NCI-H524 treated with DMSO at 0.1 percent for 48 hours (cell line): Measurements from ENCODE around the gene FKBP9.
"Not testable (repeated sequence)": the region's sequence is repeated elsewhere in the genome, so short reads cannot be mapped to it uniquely, and the experiment has no call there.

Experiments used
- DNase-seq: peaks from one replicate; lab custom pipeline; 2025; lab: John Stamatoyannopoulos, UW

The FKBP9 gene

DNA sequence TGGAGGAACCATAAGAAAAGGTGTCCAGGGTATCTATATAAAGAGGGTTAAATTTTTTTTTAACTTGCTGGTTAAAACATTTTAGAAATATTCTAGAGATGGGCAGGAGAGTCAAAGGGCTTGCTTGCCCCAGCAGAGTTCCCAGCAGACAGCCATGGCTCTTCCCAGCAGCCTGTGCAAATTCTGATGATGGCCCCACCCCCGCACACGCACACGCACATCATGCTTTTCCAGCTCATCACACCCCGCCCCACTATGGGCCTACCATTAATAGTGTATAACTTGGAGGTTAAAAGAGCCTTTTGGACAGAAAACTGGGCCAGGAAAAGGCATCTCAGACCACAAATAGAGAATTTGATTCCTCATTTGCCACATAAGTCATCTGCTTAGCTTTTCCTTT, 48.5 kb downstream of the FKBP9 start:
- DNase-seq, result not testable (repeated sequence)

GRCh38 chr7:33009734-33010133, 52.5 kb downstream of the FKBP9 start:
- DNase-seq, result no peak

DNA sequence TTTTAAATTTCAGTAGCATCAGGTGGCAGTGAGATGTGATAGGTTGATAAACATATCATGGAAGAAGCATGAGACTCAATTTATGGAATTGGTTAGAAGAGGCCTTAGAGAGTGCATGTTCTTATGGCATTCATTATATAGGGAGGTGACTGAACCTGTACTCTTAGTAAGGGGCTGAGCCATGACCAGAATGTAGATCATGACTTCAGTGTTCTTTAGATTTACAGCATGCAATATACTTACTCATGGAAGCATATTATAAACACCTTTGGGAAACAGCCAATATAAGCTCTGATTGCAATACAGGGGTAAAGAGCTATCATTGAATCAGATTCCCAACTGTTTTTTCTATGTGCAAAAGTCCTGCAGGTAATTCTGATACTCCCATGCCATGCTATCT, 55.1 kb downstream of the FKBP9 start:
- no peak for DNase-seq

- DNase-seq, result no peak
Measured at GRCh38 chr7:33024189-33024757, 67.0 kb downstream of the FKBP9 start.

DNA sequence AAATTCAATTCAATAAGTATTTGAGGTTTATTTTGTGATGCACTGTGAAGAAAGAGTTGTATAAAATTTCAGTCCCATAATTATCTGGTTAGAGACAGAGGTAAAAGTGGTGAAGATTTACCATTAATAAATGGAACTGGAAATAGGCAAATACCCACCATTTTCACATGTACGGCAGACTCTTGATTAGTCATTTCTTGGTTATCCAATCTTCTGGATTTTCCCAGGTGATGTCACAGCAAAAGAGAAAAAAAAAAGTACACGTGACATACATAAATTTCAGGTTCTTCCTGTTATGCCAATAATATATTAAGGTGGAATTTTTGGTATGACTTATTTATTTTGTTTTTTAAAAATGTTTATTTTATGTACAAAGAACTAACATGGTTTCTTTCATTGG, 78.5 kb downstream of the FKBP9 start:
- DNase-seq, result no peak

DNA sequence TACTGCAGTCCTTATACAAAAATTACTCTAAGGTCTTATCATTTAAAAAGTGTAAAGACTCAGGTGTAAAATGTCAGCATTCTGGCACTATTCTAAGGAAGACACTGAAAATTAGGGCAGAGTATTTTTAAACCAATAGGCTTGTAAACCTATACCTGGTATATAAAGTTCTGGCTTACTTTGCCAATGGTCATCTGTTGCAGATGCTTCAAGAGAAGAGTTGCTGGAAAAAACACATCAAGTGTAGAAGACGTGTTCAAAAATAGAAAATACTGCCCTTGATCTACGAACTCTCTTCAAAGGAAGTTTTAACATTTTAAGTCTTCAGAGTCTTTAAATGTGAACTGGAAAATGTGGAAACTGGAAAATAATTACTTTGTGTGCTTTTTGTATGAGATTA, 81.4 kb downstream of the FKBP9 start:
- no peak for DNase-seq

DNA sequence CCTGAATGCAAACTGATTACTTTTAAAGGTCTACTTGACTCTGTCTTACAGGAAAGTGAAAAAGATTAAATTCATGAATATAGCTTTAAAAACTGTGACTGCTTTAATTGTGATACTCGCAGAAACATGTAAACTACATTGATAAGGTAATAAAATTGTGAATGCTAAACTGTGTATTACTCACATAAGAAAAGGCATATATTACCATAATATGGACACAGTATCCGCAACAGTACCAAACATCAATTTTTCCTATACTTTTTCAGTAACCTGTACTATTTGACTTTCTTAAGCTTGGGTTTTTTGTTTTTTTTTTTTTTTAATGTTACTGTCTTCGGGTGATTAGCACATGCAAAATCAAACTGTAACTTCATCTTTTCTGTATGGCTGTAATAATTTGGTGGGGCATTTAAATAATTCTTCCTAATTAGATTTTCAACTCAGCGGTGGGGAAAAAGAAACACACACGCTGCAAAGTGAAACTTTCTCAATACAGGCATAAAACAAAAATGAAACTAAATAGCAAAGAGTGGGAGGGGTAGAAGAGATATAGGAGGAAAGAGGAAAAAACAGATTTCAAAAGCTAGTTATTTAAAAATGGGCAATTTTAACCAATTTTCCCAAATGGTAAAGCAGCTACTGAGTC, 82.1 kb downstream of the FKBP9 start:
- DNase-seq, result no peak

- no peak for DNase-seq
Measured at GRCh38 chr7:33039903-33040292, 82.7 kb downstream of the FKBP9 start.

- no peak for DNase-seq
Measured at GRCh38 chr7:33040803-33041516, 83.7 kb downstream of the FKBP9 start.

DNA sequence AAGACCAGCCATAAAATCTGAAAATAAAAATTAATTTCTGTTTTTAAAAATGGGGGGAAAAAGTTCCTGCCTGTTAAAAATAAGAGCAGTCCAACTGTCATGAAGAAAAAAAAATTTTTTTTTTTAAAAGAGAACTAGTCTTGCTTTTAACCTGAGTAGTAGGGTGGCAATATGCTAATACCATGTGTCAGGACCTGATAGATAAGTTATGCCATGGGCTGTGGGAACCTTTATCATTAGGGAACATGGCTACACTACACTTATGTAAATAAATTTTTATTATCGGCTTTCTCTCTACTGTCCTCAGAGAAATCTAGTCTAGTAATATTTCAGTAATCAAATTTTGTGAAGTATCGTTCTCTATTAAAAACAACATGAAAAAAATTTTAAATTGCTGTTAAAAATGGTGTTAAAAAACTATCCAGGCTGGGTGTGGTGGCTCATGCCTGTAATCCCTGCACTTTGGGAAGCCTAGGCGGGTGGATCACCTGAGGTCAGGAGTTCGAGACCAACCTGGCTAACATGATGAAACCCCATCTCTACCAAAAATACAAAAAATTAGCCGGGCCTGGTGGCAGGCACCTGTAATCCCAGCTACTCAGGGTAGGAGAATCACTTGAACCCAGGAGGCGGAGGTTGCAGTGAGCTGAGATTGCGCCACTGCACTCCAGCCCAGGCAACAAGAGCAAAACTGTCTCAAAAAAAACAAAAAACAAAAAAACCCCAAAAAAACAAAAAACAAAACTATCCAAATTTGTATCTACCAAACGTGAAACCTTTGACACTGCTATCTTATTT, 84.6 kb downstream of the FKBP9 start:
- DNase-seq, result no peak

DNA sequence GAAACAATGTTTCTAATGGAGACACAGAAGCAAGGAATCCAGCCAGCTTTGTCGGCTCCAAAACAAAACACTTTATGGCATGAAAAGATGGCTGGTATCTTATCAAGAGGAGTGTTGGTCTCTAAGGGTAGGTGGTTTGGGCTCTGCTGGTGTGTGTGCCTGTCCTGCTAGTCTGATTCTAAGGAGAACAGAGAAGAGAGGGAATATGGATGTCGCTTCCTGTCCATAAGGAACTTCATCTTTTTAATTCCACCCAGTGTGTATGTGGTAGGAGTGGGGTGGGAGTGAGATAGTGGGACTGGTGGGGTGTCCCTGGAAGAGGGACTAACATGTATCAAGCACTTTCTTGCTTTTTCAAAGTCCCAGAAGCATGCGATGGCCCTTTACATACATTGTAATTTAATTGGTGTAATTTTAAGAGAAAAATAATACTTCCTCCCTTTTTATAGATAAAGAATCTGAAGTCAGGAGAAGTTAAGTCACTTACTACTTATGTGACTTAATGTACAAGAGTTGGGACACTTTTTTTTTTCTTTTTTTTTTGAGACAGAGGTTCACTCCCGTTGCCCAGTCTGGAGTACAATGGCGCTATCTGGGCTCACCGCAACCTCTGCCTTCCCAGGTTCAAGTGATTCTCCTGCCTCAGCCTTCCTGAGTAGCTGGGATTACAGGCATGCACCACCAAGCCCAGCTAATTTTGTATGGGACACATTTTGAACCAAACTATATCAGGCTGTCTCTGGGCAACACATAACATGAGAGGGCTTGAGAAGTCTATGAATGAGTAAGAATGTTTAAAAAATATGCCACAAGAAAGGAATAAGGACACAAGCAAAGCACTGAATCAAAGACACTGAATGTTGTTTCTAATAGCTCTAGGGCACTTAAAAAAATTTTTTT, 86.5 kb downstream of the FKBP9 start:
- DNase-seq, result no peak

GRCh38 chr7:33044401-33044718, 87.1 kb downstream of the FKBP9 start:
- DNase-seq, result no peak

DNA sequence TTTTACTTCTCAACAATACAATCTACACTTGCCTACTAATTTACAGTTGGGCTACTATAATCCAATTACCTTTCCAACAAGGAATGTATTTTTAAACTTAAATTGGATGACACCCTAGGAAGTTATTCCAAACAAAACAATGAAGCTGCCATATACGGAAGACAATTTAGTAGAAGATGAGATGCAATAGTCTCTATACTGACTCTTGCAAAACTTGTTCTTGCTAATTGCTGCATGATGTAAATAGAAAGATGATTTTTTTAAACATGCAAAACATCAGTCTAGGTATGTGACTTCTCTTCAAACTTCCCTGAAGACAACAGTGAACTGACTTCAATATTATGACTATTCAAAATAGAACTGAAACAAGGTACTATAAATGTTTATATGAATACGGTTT, 87.7 kb downstream of the FKBP9 start:
- no peak for DNase-seq

GRCh38 chr7:33048257-33048656, 91.0 kb downstream of the FKBP9 start:
- DNase-seq, result no peak

DNA sequence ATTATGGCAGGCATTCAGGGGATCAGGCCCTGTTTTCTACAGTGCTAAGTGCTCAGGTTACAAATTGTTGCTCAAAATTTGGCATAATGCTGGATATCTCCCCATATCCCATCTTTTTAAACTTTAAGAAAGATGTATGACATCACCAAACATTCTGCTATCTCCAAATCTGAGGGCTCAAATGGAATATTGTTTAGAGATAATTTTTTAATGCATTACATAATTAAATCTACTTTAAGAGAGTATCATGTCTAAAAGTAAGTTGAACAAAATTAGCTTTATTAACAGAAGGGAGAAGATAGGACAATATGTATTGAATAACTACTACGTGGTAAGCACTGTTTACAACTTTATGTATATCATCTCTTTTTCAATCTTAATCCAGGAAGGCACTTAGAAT, 91.5 kb downstream of the FKBP9 start:
- no peak for DNase-seq

- no peak for DNase-seq
Measured at GRCh38 chr7:33050535-33051318, 93.5 kb downstream of the FKBP9 start.

GRCh38 chr7:33053721-33054120, 96.5 kb downstream of the FKBP9 start:
- no peak for DNase-seq

- DNase-seq, result no peak
Measured at GRCh38 chr7:33054261-33054964, 97.2 kb downstream of the FKBP9 start.

- DNase-seq, result no peak
Measured at GRCh38 chr7:33055158-33055557, 97.9 kb downstream of the FKBP9 start.
